ENCODE results near the gene ZNF30.

Gene ZNF30

DNA sequence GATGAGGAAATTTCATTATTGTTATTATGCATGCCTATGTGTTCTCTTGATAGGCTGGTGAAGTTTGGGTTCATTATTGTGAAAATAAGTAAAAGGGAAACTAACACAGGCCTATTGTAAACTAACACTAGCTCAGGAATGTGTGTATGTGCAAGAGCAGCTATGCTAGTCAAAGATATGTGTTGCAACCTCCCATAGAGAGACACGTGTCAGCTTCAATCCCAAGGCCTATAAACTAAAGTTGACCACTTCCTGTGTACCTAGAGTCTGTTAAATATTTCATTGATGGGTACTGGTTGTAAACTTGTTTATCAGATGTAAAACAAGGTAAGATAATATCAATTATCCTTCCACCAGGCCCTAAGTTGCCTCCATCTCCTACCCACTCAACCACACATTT, 44.7 kb upstream of the ZNF30 start:
- no peak overlapping the region for H3K27ac ChIP-seq (replicated peaks)
- no peak for DNase-seq (ENCODE audit: low read depth in 1 of 2, low spot score in 1 of 2)
- no peak overlapping the region for H3K4me3 ChIP-seq (replicated peaks; ENCODE audit: insufficient read depth, low read length)
- H3K27me3 ChIP-seq (ENCODE audit: insufficient read depth, poor library complexity, severe bottlenecking): no peaks in the 10 kb centered on the region
- TF ChIP-seq, protein P1, sequence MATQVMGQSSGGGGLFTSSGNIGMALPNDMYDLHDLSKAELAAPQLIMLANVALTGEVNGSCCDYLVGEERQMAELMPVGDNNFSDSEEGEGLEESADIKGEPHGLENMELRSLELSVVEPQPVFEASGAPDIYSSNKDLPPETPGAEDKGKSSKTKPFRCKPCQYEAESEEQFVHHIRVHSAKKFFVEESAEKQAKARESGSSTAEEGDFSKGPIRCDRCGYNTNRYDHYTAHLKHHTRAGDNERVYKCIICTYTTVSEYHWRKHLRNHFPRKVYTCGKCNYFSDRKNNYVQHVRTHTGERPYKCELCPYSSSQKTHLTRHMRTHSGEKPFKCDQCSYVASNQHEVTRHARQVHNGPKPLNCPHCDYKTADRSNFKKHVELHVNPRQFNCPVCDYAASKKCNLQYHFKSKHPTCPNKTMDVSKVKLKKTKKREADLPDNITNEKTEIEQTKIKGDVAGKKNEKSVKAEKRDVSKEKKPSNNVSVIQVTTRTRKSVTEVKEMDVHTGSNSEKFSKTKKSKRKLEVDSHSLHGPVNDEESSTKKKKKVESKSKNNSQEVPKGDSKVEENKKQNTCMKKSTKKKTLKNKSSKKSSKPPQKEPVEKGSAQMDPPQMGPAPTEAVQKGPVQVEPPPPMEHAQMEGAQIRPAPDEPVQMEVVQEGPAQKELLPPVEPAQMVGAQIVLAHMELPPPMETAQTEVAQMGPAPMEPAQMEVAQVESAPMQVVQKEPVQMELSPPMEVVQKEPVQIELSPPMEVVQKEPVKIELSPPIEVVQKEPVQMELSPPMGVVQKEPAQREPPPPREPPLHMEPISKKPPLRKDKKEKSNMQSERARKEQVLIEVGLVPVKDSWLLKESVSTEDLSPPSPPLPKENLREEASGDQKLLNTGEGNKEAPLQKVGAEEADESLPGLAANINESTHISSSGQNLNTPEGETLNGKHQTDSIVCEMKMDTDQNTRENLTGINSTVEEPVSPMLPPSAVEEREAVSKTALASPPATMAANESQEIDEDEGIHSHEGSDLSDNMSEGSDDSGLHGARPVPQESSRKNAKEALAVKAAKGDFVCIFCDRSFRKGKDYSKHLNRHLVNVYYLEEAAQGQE (IDR thresholded peaks at IDR 0.05; ENCODE audit: insufficient replicate concordance, low read depth): no peak
- no peak for TF ChIP-seq SPI1 (IDR thresholded peaks at IDR 0.05; ENCODE audit: borderline replicate concordance, low read depth)
- no peak for TF ChIP-seq POLR2AphosphoS5 (IDR thresholded peaks at IDR 0.05; ENCODE audit: low read depth)

DNA sequence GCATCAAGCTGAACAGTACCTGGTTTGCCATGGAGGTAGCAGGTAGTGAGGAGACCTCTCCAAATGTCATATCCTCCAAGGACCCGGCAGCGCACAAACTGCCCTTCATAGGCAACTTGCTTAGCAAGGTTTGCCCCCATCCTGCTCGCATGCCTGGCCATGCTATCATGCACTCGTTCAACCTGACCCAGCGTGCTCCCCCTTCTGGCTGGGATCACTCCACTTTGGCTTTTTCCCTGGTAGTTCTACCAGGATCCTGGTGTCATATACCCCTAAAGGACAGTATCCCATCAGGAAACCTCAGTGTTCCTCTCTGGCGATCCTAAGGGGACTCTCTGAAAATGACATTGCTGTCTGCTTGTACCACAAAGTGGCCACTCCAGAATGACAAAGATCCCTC, 38.6 kb upstream of the ZNF30 start:
- TF ChIP-seq SPI1 (IDR thresholded peaks at IDR 0.05; ENCODE audit: borderline replicate concordance, low read depth): no peak
- TF ChIP-seq, protein P1 (IDR thresholded peaks at IDR 0.05; ENCODE audit: insufficient replicate concordance, low read depth): no peak
- TF ChIP-seq, protein P2, sequence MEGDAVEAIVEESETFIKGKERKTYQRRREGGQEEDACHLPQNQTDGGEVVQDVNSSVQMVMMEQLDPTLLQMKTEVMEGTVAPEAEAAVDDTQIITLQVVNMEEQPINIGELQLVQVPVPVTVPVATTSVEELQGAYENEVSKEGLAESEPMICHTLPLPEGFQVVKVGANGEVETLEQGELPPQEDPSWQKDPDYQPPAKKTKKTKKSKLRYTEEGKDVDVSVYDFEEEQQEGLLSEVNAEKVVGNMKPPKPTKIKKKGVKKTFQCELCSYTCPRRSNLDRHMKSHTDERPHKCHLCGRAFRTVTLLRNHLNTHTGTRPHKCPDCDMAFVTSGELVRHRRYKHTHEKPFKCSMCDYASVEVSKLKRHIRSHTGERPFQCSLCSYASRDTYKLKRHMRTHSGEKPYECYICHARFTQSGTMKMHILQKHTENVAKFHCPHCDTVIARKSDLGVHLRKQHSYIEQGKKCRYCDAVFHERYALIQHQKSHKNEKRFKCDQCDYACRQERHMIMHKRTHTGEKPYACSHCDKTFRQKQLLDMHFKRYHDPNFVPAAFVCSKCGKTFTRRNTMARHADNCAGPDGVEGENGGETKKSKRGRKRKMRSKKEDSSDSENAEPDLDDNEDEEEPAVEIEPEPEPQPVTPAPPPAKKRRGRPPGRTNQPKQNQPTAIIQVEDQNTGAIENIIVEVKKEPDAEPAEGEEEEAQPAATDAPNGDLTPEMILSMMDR (IDR thresholded peaks at IDR 0.05; ENCODE audit: insufficient read depth, low read length): no peak
- TF ChIP-seq GABPA (IDR thresholded peaks at IDR 0.05; ENCODE audit: low read depth): no peak
- no peak for TF ChIP-seq POLR2AphosphoS5 (IDR thresholded peaks at IDR 0.05; ENCODE audit: low read depth)
- Histone ChIP-seq H3K27ac (replicated peaks) (no peak overlapping the region), H3K4me3 (replicated peaks; ENCODE audit: insufficient read depth, low read length) (no peak overlapping the region), H3K27me3 (ENCODE audit: insufficient read depth, poor library complexity, severe bottlenecking) (no peaks in the 10 kb centered on the region)
- no peak for DNase-seq (ENCODE audit: low read depth in 1 of 2, low spot score in 1 of 2)

DNA sequence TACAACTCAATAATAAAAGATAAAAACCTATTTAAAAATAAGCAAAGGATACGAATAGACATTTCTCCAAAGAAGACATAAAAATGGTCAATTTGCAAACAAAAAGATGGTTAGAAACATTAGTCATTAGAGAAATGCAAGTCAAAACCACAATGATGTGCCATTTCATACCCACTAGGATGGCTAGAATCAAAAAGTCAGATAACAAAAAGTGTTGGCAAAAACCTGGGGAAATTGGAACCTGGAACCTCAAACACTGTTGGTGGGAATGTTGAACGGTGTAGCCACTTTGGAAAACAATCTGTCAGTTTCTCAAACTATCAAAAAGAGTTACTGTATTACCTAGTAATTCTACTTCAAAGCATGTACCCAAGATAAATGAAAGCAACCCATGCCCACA, 26.5 kb upstream of the ZNF30 start:
- Histone ChIP-seq H3K4me3 (replicated peaks; ENCODE audit: insufficient read depth, low read length) (no peak overlapping the region), H3K27me3 (ENCODE audit: insufficient read depth, poor library complexity, severe bottlenecking) (no peaks in the 10 kb centered on the region), H3K27ac (replicated peaks) (no peak overlapping the region)
- no peak for DNase-seq (ENCODE audit: low read depth in 1 of 2, low spot score in 1 of 2)
- no peak for TF ChIP-seq SPI1 (IDR thresholded peaks at IDR 0.05; ENCODE audit: borderline replicate concordance, low read depth)
- TF ChIP-seq, protein P1 (IDR thresholded peaks at IDR 0.05; ENCODE audit: insufficient replicate concordance, low read depth): no peak
- no peak for TF ChIP-seq GABPA (IDR thresholded peaks at IDR 0.05; ENCODE audit: low read depth)
- TF ChIP-seq POLR2AphosphoS5 (IDR thresholded peaks at IDR 0.05; ENCODE audit: low read depth): no peak
- TF ChIP-seq, protein P2 (IDR thresholded peaks at IDR 0.05; ENCODE audit: insufficient read depth, low read length): no peak
